NCI-H1092 treated with DMSO at 0.1 percent for 48 hours (cell line): Measurements from ENCODE around the gene CBL.
A peak's percentile ranks its signal among the peaks of the same experiment; 100 is the strongest.

ENCODE experiments used
- DNase-seq: peaks from one replicate; lab custom pipeline; 2025; lab: John Stamatoyannopoulos, UW

CBL gene

DNA sequence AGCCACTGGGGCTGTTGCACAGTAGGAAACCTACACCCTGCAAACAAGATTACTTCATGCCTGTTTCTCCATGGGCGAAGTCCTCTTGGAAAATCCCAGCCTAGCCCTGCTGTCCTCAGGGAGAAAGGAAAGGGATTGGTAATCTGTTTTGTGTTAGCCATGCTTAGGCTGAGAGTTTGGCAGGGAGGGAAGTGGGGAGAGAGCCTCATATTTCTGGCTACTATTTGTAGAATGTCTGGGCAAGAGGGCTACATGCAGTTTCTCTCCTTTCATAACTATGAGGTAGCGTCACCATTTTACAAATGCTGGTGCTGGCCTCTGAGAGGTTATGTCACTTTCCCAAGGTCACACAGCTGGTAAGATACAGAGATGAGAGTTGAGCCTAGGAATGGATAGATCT, 141.1 kb downstream of the CBL start:
- DNase-seq: no peak

- no peak for DNase-seq
Observed at GRCh38 chr11:119347940-119348605, 141.9 kb downstream of the CBL start.

- DNase-seq: no peak
Observed at GRCh38 chr11:119350302-119350701, 144.2 kb downstream of the CBL start.

DNA sequence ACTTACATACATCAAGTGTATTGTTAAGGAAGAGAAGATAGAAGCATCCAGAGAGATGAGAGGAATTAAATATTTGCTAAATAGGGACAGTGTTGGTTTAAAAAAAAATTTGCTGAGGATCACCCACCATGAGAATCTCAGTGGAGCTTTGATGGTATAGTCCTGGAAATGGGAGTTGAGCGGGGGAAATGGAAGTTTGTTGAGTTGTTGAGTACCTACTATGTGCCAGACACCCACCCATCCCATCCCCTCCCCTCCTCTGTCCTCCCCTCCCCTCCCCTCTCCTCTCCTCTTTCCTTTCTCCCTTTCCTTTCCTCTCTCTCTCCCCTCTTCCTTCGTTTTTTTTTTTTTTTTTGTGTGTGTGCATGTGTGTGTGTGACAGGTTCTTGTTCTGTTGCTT, 145.1 kb downstream of the CBL start:
- DNase-seq: no peak

DNA sequence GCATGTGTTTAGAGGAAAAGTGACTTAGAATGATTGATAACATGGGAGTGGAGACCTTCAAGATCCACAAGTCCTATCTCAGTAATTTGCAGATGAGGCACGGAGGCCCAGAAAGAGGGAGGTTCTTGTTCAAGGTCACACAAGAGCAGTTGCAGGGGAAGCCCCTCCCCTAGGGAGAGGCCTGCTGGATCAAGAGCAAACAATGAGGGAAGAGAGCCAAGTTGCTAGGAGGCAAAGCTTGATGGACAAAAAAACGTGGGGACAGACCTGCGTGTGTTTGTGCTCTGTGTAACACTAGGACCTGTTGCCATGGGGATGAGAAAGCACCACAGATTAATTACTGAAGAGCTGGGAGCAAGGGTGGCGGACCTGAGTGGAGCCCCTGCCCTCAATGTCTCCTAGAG, 146.7 kb downstream of the CBL start:
- peak; percentile 96 for DNase-seq

DNA sequence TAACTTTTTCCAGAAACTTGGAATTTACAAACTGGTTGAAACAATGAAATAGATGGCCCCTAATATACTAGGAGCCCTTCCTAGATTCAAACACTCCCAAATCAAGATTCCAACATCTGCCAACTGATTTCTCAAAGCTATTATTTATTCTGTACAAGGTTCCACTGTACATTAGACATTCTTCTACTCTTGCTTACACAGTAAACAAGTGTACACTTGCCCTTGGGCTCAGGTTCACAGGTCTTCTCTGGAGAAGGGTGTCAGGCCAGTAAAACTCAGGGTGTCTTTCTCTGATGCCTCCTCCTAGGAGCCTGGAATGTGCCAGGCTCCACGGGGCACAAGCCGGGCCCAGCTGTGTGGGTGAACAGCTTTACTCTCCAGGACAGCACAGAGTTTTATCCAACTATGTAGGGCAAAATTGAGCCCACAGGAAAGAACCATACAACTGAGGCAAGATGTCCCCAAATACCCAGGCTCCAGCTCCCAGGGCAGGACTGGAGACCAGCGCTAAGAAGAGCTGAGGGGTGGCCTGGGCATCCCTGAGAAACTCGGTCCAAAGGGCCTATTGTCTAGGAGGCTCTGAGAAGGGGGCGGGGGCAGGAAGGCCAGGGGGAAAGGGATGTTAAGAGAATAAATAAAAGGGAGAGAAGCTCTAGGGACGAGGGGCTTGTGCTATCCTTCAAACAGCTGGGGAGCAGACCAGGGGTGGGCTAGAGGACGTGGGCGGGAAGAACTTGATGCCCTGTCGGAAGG, 149.1 kb downstream of the CBL start:
- DNase-seq: no peak

DNA sequence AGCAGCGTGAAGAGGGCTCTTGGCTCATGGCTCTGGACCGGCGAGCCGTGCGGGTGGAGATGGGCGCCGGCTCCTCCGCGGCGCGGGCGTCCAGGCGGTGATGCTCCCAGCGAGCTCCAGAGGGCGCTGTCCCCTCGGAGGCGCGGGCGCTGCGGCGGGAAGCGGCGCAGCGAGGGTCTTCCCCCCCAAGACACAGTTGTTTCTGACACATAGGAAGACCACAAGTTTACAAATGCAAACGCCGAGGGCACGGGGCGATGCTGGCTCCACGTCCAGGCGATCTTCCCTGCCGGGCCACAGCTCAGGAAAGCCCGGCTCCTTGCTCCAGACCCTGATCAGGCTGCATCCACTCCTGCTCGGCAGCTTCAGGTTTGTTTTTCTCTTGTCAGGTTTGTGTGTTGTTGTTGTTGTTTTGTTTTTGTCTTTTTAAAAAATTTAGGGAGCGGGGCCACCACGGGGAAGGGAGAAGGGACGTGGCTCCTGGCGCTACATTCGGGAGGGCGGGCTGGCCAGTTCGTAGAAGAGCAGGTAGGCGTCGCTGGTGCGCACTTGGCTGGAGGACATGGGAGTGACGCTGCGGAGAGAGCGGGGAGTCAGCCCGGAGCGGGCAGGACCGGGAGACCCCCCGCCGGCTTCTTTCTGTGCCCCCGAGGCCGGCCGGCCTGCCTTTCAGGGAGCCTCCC, 150.4 kb downstream of the CBL start:
- peak; percentile 43 for DNase-seq

DNA sequence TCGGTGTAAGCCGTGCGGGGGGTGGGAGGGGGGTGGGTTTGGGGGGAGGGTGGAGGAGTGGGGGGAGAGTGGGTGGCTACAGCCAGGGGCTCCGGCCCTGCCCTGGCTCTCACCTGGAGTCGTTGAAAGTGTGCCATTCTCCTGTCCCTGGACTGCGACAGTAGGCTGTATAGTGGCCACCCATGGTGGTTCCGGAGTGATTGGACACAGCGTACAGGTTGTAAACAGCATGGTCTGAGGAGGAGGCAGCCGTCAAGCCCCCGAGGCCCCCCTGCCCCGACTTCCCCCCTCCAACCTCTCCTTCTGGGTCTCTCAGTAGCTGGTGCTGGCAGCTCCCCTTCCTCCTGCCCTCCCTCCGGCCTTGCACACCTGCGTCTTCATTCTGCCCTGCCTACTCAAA, 150.9 kb downstream of the CBL start:
- no peak for DNase-seq
